Raji (cell line): Measurements from ENCODE around the gene DENND1B.

ENCODE experiments used
- POLR2A ChIP-seq: IDR thresholded peaks from 2 replicates; pipeline ENCODE4 v1.6.1; 2011; ENCODE audit warnings: low read depth, low read length, control low read depth; ENCODE audit not compliant: insufficient read depth

DENND1B gene

DNA sequence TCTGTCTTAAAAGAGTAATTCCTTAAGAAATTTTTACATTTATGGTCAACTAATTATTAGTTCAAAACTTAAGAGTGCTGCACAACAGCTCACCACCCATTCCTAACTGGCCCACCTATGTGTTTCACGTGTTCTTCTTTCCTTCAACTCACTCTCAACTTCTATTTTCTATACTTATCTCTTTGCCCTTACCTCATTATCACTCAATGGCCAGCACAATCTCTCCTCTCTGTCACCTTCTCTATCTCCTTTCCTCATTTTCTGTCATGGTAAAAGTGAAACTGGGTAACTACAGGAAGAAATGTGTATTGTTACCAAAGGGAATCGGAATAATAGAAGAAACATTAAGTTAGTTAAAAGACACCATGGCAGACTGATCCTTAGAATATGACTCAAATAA is 43.1 kb downstream of the DENND1B start:
- no peak for TF ChIP-seq POLR2A

DNA sequence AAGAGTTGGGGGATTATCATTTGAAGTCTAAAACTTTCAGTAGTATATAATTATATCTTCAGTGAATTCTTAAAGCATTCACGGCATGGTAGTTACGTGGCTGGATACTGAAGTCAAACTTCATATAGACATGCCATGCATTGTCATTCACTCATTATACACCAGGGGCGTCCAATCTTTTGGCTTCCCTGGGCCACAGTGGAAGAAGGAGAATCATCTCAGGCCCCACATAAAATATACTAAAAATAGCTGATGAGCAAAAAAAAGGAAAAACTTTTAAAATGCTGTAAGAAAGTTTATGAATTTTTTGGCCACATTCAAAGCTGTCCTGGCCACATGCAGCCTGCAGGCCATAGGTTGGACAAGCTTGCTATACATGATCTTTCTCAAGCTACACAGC is 43.8 kb downstream of the DENND1B start:
- TF ChIP-seq POLR2A: no peak

DNA sequence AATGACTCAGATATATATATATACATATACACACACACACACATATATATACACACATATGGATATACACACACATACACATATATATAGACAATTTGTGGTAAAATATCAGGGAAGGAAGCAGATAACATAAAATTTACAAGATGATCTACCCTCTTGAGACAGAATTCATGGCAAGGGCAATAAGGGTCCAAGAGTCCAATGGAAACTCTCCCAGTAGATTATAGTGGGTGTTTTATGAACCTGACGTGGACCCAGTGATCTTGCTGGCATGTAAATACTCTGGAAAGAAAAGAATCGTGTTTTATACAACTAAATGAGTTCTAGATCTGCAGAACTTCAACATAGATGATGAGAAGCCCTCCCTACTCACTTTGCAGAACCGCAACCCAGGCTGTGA is 49.3 kb downstream of the DENND1B start:
- no peak for TF ChIP-seq POLR2A

DNA sequence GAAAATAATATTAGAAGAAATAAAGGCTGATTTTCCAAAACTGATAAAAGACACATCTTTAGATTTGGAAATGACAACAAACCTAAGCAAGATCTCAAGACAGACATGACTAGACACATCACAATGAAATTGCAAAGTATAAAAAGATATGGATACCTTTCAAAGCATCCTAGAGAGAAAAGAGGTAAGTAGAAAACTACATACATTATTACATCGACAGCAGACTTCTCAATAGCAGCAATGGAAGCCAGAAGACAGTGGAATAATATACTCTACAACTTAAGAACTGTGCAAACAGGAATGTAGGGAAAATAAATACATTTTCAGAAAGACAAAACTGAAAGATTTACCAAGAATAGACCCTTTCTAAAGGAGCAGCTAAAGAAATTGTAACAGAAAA is 50.2 kb downstream of the DENND1B start:
- TF ChIP-seq POLR2A: no peak

DNA sequence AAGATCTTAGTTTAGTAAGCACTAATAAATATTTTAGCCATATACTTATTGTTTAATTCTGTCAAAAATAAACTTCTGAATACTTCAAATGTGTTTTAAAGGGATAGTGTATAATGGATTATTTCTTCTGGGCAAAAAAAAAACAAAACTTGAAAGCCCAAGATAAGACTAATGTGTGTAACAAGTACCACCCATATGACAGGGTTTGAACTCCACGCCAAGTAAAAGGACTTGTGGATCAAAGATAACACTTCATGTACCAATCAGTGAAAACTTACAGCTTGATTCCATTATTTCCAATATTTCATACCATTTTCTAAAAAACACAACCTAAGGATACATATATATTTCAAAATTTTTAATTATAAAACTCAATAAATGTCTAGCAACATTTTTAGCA is 59.5 kb downstream of the DENND1B start:
- TF ChIP-seq POLR2A: no peak

DNA sequence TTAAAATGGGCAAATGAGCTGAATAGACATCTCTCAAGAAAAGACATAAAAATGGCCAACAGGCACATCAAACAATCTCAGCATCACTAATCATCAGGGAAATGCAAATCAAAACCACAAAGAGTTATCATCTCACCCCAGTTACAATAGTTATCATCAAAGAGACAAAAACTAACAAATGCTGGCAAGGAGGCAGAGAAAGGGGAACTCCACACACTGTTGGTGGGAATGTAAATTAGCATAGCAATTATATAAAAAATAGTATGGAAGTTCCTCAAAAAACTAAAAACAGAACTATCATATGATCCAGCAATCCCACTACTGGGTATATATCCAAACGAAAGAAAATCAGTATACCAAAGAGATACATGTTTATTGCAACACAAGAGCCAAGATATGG is 68.7 kb downstream of the DENND1B start:
- no peak for TF ChIP-seq POLR2A

DNA sequence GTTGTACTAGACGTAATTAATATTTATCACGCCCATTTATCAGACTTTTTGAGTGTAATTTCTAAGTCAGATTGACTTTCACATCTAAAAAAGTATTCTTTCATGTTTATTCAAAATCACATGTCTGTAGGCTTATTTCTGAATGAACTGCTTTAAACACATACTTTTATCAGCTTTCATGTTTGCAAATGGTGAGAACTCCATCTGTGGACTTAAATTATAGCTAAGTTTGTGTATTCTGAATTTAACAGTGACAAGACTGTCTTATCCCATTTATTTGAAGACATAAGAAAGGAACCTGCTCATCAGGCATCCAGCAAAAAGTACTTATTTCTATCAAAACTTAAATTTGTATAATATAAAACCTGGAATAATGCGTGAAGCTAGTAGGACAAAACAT is 69.3 kb downstream of the DENND1B start:
- TF ChIP-seq POLR2A: no peak

DNA sequence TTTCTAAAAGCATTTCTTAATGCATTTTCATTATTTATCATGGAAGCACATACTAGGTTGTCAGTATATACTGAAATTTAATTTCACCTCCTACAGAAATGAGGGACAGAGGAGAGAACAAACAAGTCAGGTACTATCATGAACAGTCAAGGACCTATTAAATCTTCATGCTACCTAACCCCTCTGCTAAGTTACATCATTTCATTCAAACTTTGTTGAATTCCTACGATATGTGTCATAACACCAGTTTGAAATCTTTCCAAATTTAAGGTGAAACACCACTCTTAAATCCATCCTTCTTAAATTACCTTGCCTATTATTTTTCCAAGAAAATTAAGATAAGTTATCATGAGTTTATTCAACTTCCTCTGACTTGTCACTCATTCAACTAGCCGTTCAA is 78.9 kb downstream of the DENND1B start:
- no peak for TF ChIP-seq POLR2A

DNA sequence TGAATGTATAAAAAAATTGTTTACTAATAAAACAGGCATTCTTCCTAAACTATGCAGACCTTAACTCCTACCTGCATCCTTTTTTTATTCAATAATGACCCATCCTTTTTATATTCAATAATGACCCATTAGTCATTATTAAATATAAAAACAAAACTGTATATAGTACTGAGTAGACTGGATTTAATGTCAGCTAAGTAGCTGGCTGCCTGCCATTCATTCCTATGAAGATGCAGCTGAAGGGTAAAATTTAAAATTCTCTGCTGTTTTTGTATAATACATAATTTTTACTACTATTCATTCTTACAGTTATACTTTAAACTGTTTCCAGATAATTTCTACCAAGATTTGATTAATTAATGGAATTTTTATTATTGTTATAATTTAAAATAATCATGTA is 79.3 kb downstream of the DENND1B start:
- TF ChIP-seq POLR2A: no peak

DNA sequence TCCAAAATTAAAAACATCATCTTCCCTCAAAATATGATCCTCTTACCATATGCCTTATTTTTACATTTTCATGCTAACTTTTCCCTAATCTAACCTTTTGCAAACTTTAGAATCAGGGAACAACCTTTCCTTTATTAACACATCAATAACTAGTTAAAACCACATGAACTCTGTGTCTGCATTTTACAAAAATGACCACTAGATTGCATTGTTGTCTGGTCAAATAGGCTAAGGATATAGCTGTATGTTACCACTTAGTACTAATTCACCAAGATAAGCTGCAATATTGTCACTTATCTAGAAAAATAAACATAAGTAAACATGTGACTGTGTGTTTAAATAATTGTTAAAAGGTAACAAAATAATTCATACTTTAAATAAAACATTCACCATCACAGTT is 82.3 kb downstream of the DENND1B start:
- TF ChIP-seq POLR2A: no peak

DNA sequence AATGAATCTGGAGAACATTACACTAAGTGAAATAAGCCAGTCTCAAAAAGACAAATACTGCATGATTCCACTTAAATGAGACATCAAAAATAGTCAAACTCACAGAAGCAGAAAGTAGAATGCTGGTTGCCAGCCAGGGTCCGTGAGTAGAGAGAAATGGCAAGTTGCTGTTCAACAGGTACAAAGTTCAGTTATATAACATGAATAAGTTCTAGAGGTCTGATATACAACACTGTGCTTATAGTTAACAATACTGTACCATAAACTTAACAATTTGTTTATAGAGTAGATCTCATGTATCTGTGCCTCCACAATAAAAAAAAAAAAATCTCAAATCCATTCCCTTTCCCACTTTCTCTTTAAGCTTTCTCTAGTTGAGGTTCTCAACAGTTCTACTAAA is 83.5 kb downstream of the DENND1B start:
- no peak for TF ChIP-seq POLR2A

DNA sequence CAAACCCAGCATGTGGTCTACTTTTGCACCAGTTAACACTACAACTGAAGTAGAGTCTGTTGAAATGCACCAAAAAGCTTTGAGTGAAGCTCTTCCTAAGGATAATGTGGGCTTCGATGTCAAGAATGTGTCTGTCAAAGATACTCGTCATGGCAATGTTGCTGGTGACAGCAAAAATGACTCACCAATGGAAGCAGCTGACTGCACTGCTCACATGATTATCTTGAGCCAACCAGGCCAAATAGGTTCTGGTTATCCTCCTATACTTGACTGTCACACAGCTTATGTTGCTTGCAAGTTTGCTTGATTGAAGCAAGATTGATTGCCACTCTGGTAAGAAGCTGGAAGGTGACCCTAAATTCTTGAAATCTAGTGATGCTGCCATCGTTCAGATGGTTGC is 85.2 kb downstream of the DENND1B start:
- no peak for TF ChIP-seq POLR2A

DNA sequence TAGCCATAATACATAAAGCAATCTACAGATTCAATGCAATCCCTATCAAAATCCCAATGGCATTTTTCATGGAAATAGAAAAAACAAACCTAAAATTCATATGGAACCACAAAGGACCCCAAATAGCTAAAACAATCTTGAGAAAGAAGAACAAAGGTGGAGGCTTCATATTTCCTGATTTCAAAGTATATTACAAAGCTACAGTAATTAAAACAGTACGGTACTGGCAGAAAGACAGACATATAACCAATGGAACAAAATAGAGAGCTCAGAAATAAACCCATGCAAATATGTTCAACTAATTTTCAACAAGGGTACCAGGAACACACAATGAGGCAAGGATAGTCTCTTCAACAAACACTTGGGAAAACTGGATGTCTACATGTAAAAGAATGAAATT is 87.0 kb downstream of the DENND1B start:
- TF ChIP-seq POLR2A: no peak

DNA sequence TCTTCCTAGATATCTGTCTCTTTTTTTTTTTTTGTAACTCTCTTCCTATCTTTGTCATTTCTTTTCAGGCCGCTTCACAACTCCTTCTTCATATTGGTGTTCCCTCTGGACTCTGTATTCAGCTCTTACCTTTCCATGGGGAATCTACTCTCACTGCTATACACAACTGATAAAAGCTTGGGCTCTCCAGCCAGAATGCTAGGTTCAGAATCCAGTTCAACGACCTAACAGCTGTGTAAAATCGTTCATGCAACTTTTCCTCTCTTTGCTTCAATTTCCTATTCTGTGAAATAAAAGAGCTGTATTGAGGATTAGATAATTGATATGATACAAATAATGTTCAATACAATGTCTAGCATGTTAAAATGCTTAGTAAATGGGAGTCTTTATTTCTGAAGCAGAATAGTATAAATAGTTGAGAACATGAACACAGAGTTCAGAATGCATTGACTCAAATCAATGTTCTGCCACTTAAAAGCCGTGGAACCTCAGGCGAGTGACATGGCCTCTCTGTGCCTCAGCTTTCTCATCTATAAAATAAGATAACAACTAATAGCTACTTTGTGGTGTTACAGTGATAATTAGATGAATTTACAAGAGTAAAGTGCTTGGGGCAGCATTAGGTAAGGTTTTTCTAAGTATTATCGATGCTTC is 88.5 kb downstream of the DENND1B start:
- no peak for TF ChIP-seq POLR2A

DNA sequence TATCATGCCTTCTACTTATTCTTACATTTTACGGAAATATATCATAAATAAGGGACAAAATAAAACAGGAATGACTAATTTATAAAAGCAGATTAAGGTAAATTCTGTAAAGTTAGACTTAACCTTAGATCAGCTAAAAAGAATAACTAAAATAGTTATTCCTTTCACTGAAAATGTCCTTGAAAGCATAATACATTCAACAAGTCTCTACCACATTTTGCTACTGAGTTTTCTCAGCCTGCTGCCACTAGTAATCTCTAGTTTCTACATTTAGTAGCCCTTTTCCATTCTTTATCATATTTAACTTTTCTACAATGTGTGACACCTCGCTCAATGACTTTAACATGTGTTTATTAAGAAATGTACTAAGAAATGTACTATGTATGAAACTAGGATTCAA is 89.0 kb downstream of the DENND1B start:
- no peak for TF ChIP-seq POLR2A

DNA sequence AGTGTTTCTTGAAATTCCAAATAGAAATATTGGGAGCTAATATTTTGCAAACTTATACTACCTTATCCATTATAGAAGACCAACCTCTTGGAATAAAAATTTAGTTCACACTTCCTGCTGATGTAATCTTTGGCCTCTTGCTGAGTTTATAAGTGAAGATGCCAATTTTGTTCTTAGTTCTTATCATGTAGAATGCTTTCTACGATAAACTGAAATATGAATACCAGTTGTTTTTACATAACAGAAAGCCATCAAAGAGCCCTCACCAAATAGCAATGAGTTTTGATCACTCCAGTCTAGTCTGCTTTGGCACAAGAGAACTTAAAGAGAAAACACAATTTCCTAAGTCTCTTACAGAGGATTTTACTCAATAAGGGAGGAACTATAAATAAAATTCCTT is 89.5 kb downstream of the DENND1B start:
- TF ChIP-seq POLR2A: no peak

DNA sequence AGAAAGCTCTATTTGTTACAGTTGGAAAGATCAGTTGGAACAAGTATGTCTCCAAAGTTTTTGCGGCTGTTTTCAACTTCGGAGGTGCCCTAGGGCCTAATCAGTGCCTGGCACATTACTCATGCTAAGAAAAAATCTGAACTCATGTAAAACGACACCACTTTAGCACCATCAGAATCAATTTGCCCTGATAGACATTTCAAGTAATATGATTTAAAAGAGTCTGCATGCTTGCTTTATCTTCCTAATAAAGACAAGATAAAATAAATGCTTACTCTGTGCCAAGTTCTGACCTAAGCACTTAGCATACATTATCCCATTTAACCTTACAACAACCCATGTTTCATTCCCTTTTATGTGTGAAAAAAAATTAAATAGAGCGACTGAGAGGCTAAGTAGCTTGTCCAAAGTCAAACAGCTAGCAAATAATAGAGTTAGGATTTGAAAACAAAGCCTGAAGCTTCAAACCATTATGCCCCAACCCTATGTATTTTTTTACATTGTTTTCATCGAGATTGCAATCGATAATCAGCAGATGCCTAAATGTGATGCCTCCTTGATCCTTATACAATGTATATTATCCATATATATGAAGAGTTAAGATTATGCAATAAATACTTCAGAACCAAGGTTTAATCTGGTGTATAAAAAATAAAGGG is 91.3 kb downstream of the DENND1B start:
- no peak for TF ChIP-seq POLR2A

DNA sequence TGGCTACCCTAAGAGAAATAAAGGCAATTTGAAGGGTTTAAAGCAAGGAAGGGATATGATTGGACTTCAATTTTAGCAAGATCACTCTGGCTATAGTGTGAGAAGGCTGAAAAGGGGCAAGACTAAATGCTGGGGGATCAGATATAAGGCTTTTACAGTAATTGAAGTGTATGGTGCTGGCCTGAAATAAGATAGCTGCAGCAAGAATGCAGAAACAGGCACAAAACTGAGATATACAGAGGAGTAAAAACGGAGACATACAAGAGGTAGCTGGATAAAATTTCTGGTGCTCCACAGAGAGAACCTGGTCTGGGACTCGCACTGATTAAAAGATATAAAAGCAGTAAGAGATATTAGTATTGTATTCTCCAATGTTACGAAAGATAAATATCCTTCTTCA is 92.0 kb downstream of the DENND1B start:
- no peak for TF ChIP-seq POLR2A

DNA sequence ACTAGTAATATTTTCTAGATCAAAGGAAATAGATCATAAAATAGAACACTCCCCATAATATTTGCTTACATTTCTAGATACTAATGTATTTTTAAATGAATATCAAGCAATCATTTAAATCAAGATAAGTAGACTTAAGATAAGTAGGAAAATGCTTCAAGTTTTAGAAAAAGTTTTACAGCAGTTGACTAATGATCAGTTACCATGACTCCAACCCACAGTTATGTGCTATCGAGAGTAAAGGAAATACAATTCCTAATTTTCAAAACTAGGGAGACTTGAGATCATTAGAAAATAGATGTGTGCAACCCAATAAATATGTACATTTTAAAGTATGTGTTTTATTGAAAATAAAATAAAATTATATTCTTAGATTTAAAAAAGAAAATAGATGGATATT is 95.0 kb downstream of the DENND1B start:
- no peak for TF ChIP-seq POLR2A
